ENCODE measurements around the gene PRDM12.

PRDM12 gene

GRCh38 chr9:130664251-130665028 lies at the start of gene PRDM12:
PRDM12 (plus strand) TSS chr9:130664594; CDS start chr9:130664654, 60 bp downstream.
- DNase-seq (ENCODE audit: low read depth in 2 of 3, low spot score in 2 of 3): no peak

- DNase-seq (ENCODE audit: low read depth in 2 of 3, low spot score in 2 of 3): no peak
These were observed 47.9 kb upstream of the PRDM12 start for GRCh38 chr9:130616451-130616850.

GRCh38 chr9:130623466-130623865 lies 40.9 kb upstream of the PRDM12 start:
- DNase-seq (ENCODE audit: low read depth in 2 of 3, low spot score in 2 of 3): no peak

GRCh38 chr9:130624154-130624553 lies 40.2 kb upstream of the PRDM12 start:
- DNase-seq (ENCODE audit: low read depth in 2 of 3, low spot score in 2 of 3): no peak

- no peak for DNase-seq (ENCODE audit: low read depth in 2 of 3, low spot score in 2 of 3)
These were observed 38.0 kb upstream of the PRDM12 start for GRCh38 chr9:130626249-130626996.

GRCh38 chr9:130627051-130627450 lies 37.3 kb upstream of the PRDM12 start:
- no peak for DNase-seq (ENCODE audit: low read depth in 2 of 3, low spot score in 2 of 3)

GRCh38 chr9:130627896-130628792 lies 36.2 kb upstream of the PRDM12 start:
- DNase-seq (ENCODE audit: low read depth in 2 of 3, low spot score in 2 of 3): no peak

- no peak for DNase-seq (ENCODE audit: low read depth in 2 of 3, low spot score in 2 of 3)
These were observed 34.8 kb upstream of the PRDM12 start for GRCh38 chr9:130629443-130630070.

- DNase-seq (ENCODE audit: low read depth in 2 of 3, low spot score in 2 of 3): no peak
These were observed 34.3 kb upstream of the PRDM12 start for GRCh38 chr9:130630071-130630450.

GRCh38 chr9:130630506-130631330 lies 33.7 kb upstream of the PRDM12 start:
- no peak for DNase-seq (ENCODE audit: low read depth in 2 of 3, low spot score in 2 of 3)

GRCh38 chr9:130631331-130632080 lies 32.9 kb upstream of the PRDM12 start:
- no peak for DNase-seq (ENCODE audit: low read depth in 2 of 3, low spot score in 2 of 3)

GRCh38 chr9:130632081-130632710 lies 32.2 kb upstream of the PRDM12 start:
- DNase-seq (ENCODE audit: low read depth in 2 of 3, low spot score in 2 of 3): no peak

GRCh38 chr9:130632841-130633240 lies 31.6 kb upstream of the PRDM12 start:
- no peak for DNase-seq (ENCODE audit: low read depth in 2 of 3, low spot score in 2 of 3)

GRCh38 chr9:130633336-130634190 lies 30.8 kb upstream of the PRDM12 start:
- no peak for DNase-seq (ENCODE audit: low read depth in 2 of 3, low spot score in 2 of 3)

GRCh38 chr9:130634191-130634768 lies 30.1 kb upstream of the PRDM12 start:
- DNase-seq (ENCODE audit: low read depth in 2 of 3, low spot score in 2 of 3): no peak

- no peak for DNase-seq (ENCODE audit: low read depth in 2 of 3, low spot score in 2 of 3)
These were observed 29.6 kb upstream of the PRDM12 start for GRCh38 chr9:130634801-130635200.

- DNase-seq (ENCODE audit: low read depth in 2 of 3, low spot score in 2 of 3): no peak
These were observed 29.1 kb upstream of the PRDM12 start for GRCh38 chr9:130635306-130635705.

Data from activated CD8-positive, alpha-beta memory T cell treated with anti-CD3 and anti-CD28 coated beads for 48 hours (primary cell).